OCI-LY3 (cell line): ENCODE results near the gene ZNF219.
"Not testable (repeated sequence)": the region's sequence is repeated elsewhere in the genome, so short reads cannot be mapped to it uniquely, and the experiment has no call there.

Experiments used
- H2AFZ ChIP-seq: fragments of 200-600, 300-600 bp; shearing (Covaris generic); 2 replicates; pipeline ENCODE4 v1.6.0; 2014; ENCODE audit warnings: antibody characterized with exemption, low read depth, low read length
- H3K27ac ChIP-seq: fragments of 200-600, 300-600 bp; sonication (generic); 2 replicates; pipeline ENCODE4 v1.5.1; 2014; ENCODE audit warnings: mild to moderate bottlenecking, low read length, moderate library complexity, mixed read lengths
- H3K27me3 ChIP-seq: fragments of 200-600, 300-600 bp; sonication (generic); 2 replicates; pipeline ENCODE4 v1.6.1; 2014; ENCODE audit warnings: low read depth, low read length, mixed read lengths
- H3K36me3 ChIP-seq: fragments of 200-600, 300-600 bp; sonication (generic); replicated peaks from 2 replicates; pipeline ENCODE3; 2014; ENCODE audit warnings: low read depth, low read length, mixed read lengths
- H3K4me1 ChIP-seq: fragments of 300-600, 200-600 bp; sonication (generic); 2 replicates; pipeline ENCODE4 v1.6.1; 2014; ENCODE audit warnings: low read length, mixed read lengths
- H3K4me2 ChIP-seq: fragments of 200-600, 300-600 bp; sonication (generic); 2 replicates; pipeline ENCODE4 v1.6.1; 2014; ENCODE audit warnings: low read length, mixed read lengths
- H3K4me3 ChIP-seq: fragments of 300-600, 200-600 bp; sonication (generic); 2 replicates; pipeline ENCODE4 v1.5.1; 2014; ENCODE audit warnings: antibody characterized with exemption, mild to moderate bottlenecking, low read length, moderate library complexity
- H3K79me2 ChIP-seq: fragments of 300-600, 200-600 bp; shearing (Covaris generic); 2 replicates; pipeline ENCODE4 v1.6.1; 2014; ENCODE audit warnings: mild to moderate bottlenecking, low read length, mixed read lengths
- H3K9ac ChIP-seq: fragments of 300-600, 200-600 bp; shearing (Covaris generic); 2 replicates; pipeline ENCODE4 v1.6.0; 2014; ENCODE audit warnings: mild to moderate bottlenecking, low read length, moderate library complexity
- H3K9me3 ChIP-seq: fragments of 200-600, 300-600 bp; shearing (Covaris generic); 2 replicates; pipeline ENCODE4 v1.6.1; 2014; ENCODE audit warnings: low read length, mixed read lengths; ENCODE audit not compliant: insufficient read depth
- H4K20me1 ChIP-seq: fragments of 200-600, 300-600 bp; sonication (generic); 2 replicates; pipeline ENCODE4 v1.6.1; 2016; ENCODE audit warnings: low read length, mixed read lengths; ENCODE audit not compliant: insufficient read depth
- EZH2phosphoT487 ChIP-seq: fragments of 200-600 bp; shearing (Covaris generic); IDR thresholded peaks from 2 replicates; pipeline ENCODE4 v1.6.1; 2018; ENCODE audit warnings: antibody characterized with exemption, mixed run types, low read depth
- TF ChIP-seq, protein P1 (sequence below): fragments of 200-600, 300-600 bp; sonication (generic); IDR thresholded peaks from 2 replicates; pipeline ENCODE4 v1.5.1; 2014; ENCODE audit warnings: antibody characterized with exemption, low read length, low read depth

ZNF219 gene

GRCh38 chr14:21041676-21042433 lies 56.6 kb downstream of the ZNF219 start, which contains the start of gene RNASE7:
RNASE7 (plus strand) TSS chr14:21042362; CDS start chr14:21042993, 631 bp downstream.
- Histone ChIP-seq H3K4me2 (no peak within 1 kb of the TSS), H3K27ac (no peak within 1 kb of the TSS)
- no peak for TF ChIP-seq EZH2phosphoT487

GRCh38 chr14:21040941-21041340 lies 57.5 kb downstream of the ZNF219 start:
- not testable (repeated sequence) for H4K20me1 ChIP-seq, H3K4me2 ChIP-seq, H2AFZ ChIP-seq, H3K9me3 ChIP-seq, H3K36me3 ChIP-seq, H3K9ac ChIP-seq, H3K27ac ChIP-seq, H3K79me2 ChIP-seq, H3K4me3 ChIP-seq, H3K4me1 ChIP-seq
- peaks cover 37% of the 10 kb centered on the region for H3K27me3 ChIP-seq

More at GRCh38 chr14:21041676-21042433, 56.6 kb downstream of the ZNF219 start, which contains the start of gene RNASE7:
- no peaks in the 10 kb centered on the region for H3K9me3 ChIP-seq
- H4K20me1 ChIP-seq: no peaks in the 10 kb centered on the region
- H3K27me3 ChIP-seq: peaks cover 37% of the 10 kb centered on the region
- H3K4me1 ChIP-seq: no peaks in the 10 kb centered on the region
- no peak within 1 kb of the TSS for H2AFZ ChIP-seq
- H3K9ac ChIP-seq: no peak within 1 kb of the TSS
- no peak within 1 kb of the TSS for H3K4me3 ChIP-seq
- no peaks in the 10 kb centered on the region for H3K79me2 ChIP-seq
- H3K36me3 ChIP-seq: no peaks in the 10 kb centered on the region

DNA sequence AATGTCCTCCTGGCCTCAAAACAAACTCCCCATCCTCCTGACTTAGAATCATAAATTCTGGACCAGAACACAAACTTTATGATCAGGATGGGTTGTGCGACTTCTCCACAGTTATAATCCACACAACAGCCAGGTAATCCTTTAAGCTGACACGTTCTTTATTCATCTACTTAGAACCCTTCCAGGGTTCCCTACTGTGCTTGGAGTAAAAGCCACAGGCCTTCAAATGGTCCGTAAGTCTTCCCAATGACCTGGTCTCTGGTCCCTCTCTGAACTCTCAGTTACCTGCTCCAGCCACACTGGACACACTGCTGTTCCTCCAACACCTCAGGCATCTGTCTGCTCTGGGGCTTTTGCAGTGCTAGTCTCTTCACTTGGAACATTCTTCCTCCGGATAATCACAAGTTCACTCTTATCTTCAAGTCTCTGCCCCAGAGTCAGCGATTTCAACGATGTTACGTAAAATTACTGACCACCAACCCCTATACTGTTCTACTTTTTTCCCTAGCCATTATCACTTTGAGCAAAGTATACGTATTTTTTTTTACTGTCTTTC lies 58.0 kb downstream of the ZNF219 start:
- Histone ChIP-seq H3K36me3 (no peaks in the 10 kb centered on the region), H3K27ac (no peak overlapping the region), H3K79me2 (no peaks in the 10 kb centered on the region), H3K4me3 (no peak overlapping the region), H4K20me1 (no peaks in the 10 kb centered on the region), H3K4me1 (no peaks in the 10 kb centered on the region), H3K9me3 (no peaks in the 10 kb centered on the region), H3K4me2 (no peak overlapping the region), H2AFZ (no peak overlapping the region), H3K27me3 (peaks cover 34% of the 10 kb centered on the region), H3K9ac (no peak overlapping the region)
- TF ChIP-seq EZH2phosphoT487: no peak
- TF ChIP-seq, protein P1, sequence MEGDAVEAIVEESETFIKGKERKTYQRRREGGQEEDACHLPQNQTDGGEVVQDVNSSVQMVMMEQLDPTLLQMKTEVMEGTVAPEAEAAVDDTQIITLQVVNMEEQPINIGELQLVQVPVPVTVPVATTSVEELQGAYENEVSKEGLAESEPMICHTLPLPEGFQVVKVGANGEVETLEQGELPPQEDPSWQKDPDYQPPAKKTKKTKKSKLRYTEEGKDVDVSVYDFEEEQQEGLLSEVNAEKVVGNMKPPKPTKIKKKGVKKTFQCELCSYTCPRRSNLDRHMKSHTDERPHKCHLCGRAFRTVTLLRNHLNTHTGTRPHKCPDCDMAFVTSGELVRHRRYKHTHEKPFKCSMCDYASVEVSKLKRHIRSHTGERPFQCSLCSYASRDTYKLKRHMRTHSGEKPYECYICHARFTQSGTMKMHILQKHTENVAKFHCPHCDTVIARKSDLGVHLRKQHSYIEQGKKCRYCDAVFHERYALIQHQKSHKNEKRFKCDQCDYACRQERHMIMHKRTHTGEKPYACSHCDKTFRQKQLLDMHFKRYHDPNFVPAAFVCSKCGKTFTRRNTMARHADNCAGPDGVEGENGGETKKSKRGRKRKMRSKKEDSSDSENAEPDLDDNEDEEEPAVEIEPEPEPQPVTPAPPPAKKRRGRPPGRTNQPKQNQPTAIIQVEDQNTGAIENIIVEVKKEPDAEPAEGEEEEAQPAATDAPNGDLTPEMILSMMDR: no peak
